COLO668 (cell line): Measurements from ENCODE around the gene SBSN.

Source experiments
- DNase-seq: peaks from one replicate; lab custom pipeline; 2025; ENCODE audit not compliant: unreplicated experiment; lab: John Stamatoyannopoulos, UW

Gene SBSN

DNA sequence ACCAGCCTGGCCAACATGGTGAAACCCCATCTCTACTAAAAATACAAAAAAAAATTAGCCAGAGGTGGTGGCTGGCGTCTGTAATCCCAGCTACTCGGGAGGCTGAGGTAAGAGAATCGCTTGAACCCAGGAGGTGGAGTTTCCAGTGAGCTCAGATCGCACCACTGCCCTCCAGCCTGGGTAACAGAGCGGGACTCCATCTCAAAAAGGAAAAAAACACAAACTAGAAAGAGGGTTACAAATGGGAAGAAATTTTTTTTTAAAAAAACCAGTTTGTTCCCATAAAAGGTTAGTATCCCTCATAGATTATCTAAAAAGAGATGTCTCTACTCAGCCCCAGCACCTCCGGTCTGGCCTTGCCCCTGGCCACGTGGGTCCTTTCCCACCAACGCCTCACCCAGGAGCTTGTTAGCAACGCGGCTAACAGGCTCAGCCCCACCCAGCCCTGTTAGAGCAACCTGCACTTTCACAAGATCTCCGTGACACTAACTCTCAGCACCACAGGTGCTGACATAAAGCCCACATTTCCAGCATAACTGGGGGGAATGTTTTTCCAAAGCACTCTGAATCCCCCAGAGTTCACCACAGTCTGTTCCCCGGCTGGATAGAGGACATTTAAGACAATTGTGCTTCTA is 19.0 kb downstream of the SBSN start:
- DNase-seq = peak; percentile 68

DNA sequence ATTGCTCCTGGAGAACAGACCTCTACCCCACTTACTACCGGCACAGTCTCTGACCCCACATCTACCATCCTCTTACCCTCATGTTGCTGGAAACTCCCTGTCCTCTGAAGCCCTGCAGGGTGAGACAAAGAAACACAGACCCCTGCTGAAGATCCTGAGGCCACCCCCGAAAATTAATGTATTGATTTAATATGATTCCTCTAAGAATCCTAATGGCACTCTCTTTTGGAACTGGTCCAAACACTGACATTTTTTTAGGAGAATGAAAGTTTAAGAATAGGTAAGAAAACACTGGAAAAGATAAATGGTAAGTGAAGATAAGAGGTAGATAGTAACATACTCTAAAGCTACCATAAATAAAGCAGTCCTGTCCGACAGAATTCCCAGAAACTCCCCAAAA is 20.0 kb downstream of the SBSN start:
- no peak for DNase-seq

DNA sequence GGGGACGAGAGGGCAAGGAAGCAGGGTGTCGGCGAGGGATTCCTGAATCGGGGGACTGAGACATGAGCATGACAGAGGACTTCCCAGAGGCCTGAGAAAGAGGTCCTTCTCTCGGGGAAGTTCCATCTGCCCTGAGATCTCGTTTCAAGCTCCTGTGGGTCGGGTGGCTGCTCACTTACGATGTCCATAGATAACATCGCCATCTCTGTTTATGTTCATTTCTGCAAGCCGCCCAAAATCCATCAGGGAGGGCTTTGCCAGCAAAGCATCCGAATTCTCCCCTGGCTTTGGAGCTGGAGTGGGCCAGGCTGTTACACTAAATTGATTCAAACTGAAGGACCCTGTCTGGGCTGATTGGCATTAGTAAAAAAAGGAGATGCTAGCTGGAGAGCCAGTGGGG is 20.6 kb downstream of the SBSN start:
- no peak for DNase-seq

DNA sequence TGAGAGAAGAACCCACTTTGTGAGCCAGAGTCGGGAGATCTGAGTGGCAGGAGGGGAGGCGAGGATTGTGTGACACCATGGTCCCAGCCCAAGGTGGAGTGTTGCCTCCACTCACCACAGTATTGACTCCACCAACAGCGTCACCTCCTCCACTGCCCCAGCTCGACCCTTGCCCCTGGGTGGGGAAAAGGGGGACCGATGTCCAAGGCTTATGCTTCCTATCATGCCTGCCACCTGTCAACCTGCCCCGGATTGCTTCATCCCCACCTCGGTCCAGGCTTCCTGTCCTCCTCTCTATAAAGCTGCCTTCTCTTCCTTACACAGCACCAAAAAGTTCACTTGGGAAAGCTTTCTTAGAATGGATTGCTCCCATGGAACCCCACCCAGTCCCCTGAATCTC is 22.1 kb downstream of the SBSN start:
- DNase-seq = no peak

DNA sequence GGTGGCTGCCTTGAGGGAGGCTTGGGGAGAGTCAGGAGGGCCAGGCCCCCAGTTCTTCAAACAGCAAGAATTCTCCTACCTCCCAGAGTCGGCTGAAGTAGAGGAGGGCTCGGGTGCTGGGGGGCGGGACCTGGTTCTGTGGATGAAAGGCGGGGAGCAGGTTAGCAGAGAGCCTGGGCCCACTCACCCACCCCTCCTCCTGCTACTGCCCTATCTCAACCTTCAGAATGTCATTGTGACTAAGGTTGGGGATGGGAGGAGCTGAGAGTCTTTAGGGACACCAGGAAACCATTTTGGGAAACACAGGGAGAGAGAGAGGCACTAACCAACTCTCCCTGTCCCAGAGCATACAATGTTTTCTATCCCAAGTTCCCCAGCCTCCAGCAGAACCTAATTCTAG is 25.4 kb downstream of the SBSN start:
- DNase-seq = no peak

DNA sequence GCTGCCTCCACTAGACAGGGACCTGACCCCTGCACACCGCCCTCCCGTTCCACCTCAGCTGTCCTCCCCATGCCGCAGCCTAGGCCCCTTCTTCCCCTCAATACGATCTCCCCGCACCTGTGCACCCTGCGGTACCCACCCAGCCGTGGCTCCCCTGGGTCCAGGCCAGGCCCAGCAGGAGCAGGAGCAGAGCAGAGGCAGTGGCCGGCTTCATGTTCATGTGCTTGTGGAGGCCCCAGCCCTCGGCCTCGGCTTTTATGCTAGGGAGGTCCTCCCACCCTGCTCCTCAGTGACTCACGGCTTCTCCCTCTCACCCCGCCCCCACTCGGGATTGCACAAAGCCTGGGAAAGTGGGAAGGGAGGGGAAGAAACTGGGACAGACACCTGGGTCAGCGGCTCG is 26.4 kb downstream of the SBSN start:
- no peak for DNase-seq

DNA sequence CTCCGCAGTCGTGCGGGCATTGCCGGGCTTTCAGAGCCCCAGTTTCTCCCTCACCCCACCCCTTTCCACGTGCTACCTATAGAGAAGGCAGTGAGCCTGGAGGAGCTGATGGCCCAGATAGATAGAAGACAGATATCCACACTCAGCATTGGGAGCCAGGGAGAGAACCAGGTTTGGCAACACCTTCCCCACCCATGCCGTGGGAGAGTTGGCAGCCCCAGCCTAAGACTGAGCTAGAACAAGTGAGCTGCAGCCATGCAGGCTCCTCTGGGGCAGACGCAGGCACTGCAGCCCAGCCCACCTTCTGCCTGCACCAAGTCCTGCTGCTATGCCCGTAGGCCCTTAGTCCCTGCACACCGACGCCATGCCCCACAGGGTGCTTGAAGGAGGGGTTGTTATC is 27.5 kb downstream of the SBSN start:
- no peak for DNase-seq

DNA sequence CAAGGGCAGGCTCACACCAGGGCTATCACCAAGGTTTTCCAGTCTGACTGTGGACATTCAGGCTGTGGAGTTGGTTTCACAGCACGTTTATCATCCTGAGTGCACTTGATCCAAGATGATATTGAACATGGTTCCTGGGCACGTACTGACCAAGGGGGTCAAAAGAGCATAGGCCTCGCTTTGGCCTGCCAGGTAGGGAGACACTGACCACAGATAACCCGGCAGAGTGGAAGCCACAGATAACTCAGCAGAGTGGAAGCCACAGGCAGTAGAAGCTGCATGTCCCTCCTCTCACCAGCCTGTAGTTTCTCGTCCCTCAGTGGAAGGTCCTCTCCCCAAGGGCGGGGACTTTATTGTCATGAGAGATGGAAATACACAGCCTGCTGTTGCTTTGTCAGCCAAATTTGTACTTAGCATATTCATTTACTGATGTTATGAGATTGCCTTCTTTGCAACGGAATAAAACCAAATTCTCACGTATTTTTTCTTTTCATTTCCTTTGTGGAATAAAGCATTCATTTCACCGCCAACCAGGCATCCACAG is 29.1 kb downstream of the SBSN start:
- DNase-seq = no peak

DNA sequence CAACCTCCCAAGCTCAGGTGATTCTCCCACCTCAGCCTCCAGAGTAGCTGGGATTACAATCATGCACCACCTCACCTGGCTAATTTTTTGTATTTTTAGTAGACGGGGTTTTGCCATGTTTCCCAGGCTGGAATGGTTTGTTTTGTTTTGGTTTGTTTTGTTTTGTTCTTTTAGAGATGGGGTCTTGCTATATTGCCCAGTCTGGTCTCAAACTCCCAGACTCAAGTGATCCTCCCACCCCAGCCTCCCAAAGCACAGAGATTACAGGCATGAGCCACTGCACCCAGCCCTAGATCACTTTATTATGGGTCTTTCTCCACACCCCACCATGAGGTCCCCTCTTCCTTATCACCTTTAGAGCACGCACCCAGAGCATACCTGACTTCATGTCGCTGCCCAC is 29.9 kb downstream of the SBSN start:
- DNase-seq = no peak

DNA sequence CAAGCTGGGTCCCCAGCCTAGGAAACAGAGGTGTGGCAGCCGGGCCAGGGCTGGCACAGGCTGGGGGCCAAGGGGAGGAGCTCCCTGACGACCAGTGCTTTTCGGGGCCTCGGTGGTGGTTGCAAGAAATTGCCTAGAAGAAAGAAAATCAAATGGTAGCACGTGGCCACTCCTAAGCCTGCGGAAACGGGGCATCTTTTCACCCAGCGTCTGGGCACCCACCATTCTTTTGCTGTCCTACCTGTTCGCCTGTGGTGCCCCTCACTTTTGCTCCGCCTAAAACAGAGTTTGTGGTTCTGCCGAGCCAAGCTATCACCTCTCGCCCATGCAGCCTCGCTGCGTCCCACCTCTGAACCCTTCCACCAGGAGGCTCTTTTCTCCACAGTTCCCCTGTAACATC is 30.7 kb downstream of the SBSN start:
- DNase-seq = no peak

DNA sequence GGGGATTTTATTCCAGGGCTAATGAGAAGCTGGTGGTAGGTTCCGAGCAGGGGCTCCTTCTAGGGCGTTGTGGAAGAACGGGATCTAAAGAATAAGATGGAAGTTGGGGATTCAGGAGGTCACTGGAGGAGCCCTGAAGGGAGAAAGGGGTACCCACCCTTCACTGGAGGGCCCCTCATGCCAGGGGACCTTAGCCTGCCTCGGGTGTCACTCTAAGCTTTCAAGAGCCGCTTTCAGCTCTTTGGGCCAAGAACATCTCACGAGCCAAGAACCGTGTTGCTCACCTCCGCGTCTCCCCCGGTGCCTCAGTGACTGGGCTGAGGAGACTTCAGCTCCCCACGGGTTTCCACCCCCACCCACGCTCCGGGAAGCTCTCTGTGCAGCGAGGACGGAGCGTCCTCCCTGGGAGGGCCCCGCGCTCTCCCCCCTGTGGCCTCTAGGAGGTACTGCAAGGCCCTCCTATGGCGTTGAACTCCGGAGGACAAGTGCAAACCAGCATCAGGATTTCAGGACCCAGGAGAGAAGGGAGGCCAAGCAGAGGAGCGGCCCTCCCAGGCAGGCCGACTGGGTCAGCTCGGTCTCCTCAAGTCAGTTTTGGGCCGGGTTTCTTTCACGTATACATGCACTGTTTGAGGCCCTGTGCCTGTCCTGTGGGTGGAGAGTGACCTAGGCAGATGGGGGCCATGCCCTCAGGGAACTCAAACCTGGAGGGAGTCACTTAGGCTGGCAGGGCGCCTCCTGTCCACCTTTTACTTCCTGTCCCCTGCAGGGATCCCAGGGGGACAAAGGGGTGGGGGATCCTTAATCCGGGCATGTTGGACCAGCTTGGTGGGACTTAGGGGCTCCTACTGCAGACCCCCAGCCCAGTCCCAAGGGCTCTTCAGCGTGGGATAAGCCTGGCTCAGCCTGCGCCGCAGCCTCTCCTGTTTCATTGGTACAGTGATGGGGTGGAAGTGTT is 32.7 kb downstream of the SBSN start:
- peak; percentile 71 for DNase-seq

DNA sequence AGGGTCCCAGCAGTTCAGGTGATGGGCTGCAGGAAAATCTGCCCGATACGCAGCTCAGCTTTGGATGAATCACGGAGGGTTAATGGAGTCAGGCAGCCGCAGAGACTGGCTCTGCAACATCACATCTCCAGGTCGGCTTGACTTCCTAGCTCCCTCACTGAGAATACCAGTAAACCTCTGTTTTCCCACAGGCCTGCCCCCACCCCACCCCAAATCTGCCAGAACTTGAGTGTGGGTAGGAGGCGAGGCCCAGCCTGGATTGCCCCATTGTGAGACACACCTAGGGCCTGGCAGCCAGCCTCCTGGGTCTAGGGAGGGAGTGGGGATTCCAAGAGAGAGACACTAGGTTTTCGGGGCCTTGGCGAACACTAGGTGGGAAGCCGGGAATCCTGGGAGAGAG is 34.1 kb downstream of the SBSN start:
- DNase-seq = no peak

DNA sequence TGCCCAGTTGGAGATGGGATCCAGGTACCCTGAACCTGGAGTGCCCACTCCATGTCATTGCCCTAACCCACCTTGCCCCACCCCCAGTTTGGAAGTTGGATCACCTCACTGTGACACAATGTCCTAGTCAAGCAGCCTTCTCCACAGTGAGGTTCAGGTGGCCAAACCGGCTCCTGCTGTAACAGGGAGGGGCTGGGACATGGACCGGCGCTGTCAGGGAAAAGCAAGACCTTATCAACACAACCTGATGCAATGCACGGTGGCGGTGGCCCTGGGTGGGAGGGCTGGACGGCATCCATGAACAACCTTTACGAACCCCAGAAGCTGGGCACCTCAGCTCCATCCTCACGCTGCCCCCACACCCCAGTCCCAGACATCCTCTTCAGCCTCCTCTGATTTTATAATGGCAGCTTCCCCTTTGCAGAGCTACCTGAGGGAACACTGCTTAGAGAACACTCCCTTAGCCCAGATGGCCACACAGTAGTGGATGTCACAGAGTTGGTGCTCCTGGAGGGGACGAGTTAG is 36.2 kb downstream of the SBSN start:
- DNase-seq = no peak

DNA sequence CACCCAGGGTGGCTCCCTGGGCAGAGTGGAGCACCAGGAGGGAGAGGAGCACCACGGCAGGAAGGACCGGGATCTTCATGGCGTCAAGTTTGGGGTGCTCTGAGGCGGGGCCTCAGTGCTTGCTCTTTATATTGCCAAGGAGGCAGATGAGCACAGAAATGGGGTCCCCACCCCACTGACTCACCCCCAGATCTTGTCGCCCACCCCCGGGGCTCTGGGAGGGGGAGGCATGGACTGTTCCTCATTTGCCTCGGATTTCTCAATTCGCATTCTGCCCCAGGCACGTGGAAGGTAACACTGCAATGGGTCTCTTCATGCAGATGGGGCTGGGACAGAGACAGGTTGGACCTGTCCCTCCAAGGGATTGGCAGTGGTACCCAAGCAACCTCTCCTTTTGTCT is 37.7 kb downstream of the SBSN start, which contains the start of gene KRTDAP:
TSS of gene KRTDAP (minus strand) at position 101 of the 400 bp plus-strand sequence. CDS start at position 79, 22 bp downstream.
- DNase-seq = no peak

DNA sequence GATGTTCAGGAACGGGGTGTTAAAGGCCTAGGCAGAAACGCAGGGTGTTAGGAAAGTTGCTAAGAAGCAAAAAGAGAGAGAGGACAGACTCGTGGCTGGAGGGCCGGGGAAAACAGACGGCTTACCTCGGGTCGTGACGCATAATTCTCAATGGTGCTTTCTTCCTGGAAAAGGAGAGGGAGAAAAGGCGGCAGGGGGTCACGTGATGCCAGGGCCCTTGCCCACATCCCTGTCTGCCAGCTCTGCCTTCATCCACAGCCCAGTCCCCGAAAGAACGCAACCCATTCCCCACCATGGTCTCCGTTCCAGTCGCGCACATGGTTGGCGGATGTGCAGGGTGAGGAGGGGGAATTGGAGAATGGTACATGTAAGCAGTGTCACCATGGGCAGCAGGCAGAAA is 39.4 kb downstream of the SBSN start:
- DNase-seq = no peak

DNA sequence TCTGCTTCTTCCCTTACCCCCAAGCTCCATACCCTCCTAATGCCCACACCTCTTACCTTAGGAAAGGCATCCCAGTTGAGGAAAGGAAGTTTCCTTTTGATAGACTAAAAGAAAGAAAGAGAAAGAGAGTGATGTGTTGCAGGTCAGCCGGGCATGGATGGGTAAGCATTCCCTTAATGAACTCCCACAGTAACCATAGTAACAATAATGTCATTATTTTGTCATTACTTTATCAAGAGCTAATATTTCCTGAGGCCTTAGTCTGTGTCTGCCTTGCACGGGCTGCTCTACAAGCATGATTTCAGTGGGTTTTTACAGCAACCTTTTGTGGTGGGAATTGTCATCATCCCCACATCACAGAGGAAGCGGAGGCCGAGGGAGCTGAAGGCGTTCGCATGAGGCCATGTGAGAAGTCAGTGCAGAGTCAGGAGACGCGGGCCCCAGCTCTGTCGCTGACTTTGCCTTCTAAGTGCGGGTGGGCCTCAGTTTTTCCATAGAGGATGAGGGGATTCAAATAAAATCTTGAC is 40.4 kb downstream of the SBSN start:
- no peak for DNase-seq

DNA sequence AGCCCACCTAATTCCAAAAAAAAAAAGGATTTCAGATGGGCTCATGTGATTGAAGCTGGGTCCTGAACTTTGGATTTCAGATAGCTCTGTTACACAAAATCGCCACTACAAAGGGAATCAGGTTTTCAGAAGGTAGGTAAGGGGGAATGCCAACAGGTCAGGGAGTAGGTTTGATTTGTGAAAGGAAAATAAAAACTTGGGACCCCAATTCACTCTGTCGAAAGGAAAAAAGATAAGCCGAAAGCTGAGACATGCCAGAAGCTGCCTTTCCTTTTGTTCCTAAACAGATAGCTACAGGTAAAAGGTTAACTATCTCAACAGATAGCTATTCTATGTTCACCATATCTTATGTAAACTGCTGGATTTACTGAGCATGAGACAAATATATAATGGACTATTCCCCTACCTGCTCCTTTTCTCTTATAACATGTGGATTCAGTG is 41.8 kb downstream of the SBSN start:
- DNase-seq = no peak

DNA sequence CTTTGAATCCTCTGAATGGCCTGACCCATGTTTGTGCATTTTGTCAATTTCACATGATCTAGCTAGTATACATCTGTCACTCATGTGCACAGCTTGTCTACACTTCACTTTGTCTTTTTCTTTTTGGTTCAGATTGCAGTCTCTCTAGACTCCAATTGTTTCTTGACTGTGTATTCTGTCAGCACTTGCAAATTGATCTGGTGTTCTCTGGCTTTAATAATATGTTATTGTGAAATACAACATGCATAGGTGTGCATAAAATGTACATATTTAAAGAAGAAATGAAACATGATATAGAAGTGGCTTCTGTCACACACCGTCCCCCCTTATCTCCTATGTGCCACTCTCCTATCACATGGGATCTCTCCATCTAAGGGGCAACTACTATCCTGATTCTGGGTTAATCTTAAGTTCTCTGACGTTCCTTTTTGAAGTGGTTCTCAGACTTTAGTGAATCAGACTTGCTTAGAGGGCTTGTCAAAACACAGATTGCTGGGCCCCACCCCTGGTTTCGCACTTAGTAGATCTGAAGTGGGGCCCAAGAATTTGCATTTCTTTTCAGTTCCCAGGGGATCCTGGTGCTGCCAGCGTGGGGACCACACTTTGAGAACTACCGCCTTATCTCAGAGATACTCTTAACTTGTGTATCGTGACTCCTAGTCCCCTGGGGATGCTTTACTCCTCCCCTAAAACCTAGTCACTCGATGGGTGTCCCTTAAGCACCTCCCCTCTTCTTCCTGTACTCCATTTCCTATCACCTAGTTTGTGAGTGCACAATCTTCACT is 43.7 kb downstream of the SBSN start:
- no peak for DNase-seq

DNA sequence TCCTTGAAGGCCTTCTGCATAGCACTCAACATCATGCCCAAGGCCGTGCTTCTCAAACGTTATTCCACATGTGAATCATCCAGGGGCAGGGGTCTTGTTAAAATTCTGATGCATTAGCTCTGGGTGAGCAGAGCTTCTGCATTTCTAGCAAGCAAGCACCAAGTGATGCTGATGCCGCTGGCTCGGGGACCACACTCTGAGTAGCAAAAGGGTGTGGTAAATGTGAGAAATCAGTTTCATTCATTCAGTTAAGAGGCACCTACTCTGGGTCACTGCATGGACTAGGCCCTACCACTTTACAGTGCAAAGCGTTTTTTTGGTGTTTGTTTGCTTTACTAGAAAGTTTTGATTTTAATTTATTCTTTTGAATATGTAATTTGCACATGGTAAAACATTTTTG is 45.0 kb downstream of the SBSN start:
- no peak for DNase-seq

DNA sequence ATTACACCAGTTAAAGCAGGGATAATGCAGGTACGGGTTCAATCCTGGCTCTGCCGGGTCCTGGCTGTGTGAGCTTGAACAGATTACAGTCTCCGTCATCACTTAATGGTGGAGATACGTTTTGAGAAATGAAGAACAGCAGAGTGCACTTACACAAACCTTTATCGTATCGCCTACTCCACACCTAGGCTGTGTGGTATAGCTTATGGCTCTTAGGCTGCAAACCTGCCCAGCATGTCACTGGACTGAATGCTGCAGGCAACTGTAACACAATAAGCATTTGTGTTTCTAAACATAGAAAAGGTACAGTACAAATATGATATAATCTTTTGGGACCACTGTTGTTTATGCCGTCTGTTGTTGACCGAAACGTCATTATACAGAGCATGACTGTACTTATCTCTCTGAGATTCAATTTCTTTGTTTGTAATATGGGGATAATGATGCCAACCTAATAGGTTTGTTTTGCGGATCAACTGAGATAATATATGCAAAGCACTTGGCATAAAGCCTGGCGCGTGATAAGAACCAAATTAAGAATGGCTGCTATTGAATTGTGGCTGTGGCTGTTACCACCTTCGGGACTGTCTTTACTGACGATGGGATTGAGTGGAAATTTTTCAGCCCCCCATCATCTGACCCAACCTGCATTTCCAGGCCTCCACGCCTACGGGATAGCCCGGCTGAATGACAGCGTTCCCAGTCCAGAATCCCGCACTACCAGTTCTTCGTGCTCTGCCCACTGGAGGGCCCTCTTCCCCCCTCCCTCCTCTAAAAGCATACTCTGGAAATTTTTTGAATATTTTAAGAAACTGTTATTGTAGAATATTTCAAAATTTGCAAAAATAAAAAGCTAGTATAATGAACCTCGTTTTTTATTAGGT is 49.1 kb downstream of the SBSN start:
- peak; percentile 4 for DNase-seq
